ENCODE results near the gene APBB2.

DNA sequence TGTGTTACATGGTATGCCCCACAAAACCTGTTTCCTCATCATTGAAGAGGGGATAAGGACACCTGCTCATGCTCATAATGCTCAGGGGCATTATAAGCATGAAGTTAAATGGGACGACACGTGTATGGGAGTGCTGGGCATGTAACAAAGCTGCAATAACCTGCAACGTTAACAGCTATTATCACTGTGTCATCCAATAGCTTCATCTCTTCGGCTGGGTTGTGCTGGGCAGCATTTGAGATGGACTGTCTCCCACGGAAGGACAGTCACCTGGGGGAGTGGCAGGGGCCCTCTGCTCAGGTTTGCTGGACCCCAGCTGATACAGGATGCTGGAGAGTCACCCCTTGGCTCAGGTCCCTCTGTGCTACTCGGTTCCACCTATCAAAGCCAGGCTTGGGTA is 370.1 kb downstream of the APBB2 start:
- no peak for TF ChIP-seq ZNF274 (IDR thresholded peaks at IDR 0.05; ENCODE audit: low read depth, low read length)
- no peak for TF ChIP-seq SUZ12 (IDR thresholded peaks at IDR 0.05; ENCODE audit: extremely low read depth, insufficient read depth, insufficient read length)
